RPMI8226 (cell line): ENCODE results near the gene NBEA.
"Not testable (repeated sequence)": the region's sequence is repeated elsewhere in the genome, so short reads cannot be mapped to it uniquely, and the experiment has no call there.

ENCODE experiments used
- DNase-seq: peaks from one replicate; pipeline ENCODE4 v3.0.0-alpha.2; 2015

Gene NBEA

DNA sequence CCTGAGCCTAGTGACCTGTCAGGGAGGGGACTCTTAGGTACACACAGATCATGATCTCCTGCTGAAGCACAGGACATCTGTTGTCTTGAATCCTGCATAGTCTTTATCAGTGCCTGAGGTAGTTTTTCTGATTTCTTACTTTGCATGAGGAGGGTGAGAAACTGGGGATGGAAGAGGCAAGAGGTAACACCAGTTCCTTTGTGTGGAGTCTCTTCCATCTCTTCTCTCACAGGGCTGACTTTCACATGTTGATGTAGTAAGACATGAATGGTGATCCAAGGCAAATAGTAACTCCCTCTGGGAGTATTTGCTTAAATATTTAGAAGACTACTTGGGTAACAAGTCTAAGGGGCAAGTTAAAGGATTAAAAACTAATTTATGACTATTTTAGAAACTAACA, 9.5 kb downstream of the NBEA start:
- no peak for DNase-seq

DNA sequence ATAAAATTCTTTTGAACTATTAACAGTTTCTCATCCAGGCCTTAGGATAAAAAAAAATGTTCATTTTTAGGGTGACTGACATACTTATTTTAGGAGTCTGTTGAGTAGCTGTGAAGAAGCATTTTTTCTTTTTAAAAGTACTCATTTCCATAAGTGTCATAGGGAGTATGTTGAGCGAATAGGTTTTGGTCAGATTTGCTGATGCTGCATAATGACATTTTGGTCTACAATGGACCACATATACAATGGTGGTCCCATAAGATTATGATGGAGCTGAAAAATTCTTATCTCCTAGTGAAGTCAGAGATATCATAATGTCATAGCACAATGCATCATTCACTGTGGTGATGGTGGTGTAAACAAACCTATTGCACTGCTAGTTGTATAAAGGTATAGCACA, 17.4 kb downstream of the NBEA start:
- DNase-seq, result no peak

DNA sequence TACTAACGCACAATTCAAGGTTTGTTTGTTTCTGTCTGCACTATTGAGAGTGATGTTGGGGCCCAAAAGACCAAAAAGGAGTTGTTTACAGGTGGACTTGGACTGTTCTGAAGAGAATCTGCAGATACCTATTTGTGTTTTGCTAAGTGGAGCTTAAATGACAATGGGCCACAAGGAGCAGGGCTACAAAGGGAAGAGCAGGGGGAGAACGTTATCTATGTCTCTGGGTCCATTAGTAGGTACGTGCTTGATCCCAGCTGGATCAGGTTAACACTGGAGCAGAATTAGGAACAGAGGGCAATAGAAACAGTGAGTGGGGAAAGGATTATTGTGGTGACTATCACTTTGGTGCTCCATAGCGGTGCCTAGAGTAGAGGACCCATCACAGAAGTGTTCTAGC, 22.5 kb downstream of the NBEA start:
- DNase-seq, result no peak

DNA sequence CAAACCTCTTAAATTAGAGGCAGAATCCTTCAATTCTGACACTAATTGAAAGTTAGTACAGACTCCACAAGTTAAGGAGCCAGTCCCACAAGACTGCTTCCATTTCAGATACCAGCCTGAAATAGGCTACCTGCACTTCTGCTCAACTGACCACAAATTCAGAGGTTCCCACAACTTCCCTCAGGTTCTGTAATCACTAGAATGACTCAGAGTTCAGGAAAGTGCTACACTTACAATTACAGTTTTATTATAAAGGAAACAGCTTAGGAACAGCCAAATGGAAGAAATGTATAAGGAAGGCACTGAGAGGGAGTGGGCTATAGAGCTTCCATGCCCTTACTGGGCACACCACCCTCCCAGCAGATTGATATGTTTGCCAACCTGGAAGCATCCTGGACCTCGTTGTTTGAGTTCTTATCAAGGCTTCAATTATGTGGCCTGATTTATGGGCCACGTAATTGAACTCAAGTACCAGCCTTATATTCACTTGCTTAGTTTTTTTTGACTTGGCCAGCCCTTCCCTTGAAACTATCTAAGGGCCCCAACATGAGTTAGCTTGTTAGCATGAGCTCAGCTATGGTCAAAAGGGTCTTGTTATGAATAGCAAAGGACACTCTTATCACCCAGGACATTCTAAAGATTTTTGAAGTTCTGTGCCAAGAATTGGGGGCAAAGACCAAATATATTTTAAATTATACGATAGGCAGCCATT, 25.9 kb downstream of the NBEA start:
- DNase-seq, result no peak

DNA sequence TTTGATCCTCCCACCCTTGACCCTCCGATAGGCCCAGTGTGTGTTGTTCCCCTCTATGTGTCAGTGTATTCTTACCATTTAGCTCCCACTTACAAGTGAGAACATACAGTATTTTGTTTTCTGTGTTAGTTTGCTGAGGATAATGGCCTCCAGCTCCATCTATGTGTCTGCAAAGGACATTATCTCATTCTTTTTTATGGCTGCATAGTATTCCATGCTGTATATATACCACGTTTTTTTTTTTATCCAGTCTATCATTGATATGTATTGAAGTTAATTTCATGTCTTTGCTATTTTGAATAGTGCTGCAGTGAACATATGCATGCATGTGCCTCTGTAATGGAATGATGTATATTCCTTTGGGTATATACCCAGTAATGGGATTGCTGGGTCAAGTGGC, 27.5 kb downstream of the NBEA start:
- DNase-seq, result not testable (repeated sequence)

DNA sequence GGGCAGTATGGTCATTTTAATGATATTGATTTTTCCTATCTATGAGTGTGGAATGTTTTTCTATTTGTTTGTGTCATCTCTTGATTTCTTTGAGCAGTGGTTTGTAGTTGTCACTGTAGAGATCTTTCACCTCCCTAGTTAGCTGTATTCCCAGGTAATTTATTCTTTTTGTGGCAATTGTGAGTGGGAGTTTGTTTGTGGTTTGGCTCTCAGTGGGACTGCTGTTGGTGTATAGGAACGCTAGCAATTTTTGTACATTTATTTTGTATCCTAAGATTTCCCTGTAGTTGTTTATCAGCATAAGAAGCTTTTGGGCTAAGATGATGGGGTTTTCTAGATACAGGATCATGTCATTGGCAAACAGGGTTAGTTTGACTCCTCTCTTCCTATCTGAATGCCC, 28.9 kb downstream of the NBEA start:
- DNase-seq, result no peak

DNA sequence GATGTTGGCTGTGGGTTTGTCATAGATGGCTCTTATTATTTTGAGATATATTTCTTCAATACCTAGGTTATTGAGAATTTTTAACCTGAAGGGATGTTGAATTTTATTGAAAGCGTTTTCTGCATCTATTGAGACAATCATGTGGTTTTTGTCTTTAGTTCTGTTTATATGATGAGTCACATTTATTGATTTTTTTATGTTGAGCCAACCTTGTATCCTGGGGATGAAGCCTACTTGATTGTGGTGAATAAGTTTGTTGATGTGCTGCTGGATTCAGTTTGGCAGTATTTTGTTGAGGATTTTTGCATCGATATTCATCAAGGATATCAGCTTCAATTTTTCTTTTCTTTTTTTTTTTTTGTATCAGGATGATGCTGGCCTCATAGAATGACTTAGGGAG, 29.4 kb downstream of the NBEA start:
- no peak for DNase-seq

DNA sequence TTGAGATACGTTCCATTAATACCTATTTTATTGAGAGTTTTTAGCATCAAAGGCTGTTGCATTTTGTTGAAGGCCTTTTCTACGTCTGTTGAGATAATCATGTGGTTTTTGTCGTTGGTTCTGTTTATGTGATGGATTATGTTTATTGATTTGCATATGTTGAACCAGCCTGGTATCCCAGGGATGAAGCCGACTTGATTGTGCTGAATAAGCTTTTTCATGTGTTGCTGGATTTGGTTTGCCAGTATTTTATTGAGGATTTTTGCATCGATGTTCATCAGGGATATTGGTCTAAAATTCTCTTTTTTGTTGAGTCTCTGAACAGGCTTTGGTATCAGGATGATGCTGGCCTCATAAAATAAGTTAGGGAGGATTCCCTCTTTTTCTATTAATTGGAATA, 43.1 kb downstream of the NBEA start:
- DNase-seq, result not testable (repeated sequence)

DNA sequence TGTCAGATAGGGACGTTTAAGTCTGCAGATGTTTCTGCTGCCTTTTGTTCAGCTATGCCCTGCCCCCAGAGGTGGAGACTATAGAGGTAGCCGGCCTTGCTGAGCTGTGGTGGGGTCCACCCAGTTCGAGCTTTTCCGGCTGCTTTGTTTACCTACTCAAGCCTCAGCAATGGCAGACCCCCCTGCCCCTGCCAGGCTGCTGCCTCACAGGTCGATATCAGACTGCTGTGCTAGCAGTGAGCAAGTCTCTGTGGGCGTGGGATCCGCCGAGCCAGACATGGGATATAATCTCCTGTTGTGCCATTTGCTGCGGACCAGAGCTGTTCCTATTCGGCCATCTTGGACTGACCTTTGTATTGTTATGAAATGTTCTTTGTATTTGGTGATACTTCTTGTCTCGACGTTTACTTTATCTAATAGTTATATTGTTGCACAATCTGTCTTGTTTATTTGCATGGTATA, 46.3 kb downstream of the NBEA start:
- DNase-seq, result no peak

DNA sequence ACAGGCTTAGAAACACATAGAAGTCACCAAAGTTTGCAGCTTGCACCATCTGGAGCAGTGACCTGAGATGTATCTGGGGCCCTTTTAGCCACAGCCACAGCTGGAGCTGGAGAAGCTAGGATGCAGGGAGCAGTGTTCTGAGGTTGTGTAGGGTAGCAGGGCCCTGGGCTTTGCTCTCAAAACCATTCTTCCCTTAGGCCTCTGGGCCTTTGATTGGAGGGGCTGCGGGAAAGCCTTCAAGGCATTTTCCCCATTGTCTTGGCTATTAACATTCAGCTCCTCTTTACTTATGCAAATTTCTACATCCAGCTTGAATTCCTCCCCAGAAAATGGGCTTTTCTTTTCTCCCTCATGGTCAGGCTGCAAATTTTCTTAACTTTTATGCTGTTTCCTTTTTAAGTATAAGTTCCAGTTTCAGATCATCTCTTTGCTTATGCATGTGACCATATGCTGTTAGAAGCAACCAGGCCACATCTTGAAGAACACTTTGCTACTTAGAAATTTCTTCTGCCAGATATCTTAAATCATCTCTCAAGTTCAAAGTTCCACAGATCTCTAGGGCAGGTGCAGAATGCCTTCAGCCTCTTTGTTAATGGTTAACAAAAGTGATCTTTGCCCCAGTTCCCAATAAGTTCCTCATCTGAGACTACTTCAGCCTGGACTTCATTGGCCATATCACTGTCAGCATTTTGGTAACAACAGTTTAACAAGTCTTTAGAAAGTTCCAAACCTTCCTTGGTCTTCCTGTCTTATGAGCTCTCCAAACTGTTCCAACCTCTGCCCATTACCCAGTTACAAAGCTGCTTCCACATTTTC, 48.5 kb downstream of the NBEA start:
- no peak for DNase-seq

DNA sequence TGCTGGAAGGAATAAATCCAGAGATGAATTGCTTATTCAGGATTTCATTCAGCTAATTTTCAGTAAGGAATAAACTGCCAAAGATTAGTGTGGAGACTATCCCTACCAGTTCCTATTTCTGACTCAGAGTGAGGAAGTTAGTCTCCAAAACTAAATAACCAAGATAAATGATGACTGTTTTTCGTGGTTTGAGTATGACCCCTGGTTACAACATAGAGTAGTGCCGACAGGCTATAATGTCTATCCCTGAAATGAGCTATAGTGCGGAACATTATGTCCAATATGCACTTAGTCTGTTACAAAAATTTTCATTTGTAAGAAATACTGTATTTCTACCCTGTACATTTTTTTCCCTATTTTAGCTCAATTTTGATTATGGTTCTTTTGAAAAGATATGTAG, 51.4 kb downstream of the NBEA start:
- DNase-seq, result no peak

DNA sequence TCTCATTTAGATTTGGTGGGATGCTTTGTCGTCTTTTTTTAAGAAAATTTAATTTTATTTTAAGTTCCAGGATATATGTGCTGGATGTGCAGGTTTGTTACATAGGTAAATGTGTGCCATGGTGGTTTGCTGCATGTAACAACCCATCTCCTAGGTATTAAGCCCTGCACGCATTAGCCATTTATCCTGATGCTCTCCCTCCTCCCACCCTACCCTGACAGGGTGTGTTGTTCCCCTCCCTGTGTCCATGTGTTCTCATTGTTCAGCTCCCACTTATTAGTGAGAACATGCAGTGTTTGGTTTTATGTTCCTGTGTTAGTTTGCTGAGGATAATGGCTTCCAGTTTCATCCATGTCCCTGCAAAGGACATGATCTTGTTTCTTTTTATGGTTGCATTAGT, 61.7 kb downstream of the NBEA start:
- not testable (repeated sequence) for DNase-seq

DNA sequence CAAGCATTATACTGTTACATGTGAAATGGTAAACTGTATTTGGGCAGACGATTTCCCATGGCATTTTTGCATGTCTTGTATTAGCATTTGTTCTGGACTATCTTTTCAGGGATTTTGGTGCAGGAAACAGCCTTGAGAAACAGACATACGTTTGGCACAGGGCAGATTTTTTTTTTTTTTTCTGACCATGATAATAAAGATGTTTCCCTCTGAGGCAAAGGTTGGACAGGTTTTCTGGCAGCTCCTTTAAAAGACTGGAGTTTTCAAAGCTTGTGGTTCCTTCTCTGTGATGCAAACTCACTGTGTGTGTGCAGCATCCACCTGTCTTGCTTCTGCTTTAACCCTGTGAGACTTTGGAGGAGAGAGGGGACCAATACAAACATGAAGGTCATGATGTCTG, 63.0 kb downstream of the NBEA start:
- no peak for DNase-seq

DNA sequence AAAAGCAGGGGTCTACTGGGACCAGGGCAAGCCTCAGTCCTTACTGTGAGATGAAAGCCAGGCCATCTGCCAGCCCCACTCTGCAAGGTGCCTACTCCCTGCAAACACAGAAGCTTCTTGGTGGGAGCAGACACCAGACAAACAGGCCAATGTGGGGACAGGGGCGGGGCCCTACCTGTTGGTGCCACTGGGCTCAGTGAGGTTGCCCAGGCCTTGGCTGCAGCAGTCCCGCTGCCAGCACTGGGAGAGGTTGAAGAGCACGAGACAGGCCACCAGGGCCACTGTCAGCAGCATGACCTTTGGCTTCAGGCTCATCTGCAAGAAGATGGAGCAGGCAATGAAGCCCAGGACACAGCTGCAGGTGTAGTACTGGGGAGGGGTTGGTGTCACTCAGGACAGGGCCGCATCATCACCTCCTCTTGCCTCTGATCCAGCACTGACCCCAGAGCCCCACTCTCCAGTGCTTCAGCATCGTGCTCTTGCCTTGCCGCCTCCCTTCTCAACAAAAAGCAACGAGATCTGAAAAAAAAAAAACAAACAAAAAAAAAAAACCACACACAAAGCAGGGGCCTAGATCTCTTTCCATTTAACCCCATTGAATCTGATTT, 72.6 kb downstream of the NBEA start:
- DNase-seq, result no peak

DNA sequence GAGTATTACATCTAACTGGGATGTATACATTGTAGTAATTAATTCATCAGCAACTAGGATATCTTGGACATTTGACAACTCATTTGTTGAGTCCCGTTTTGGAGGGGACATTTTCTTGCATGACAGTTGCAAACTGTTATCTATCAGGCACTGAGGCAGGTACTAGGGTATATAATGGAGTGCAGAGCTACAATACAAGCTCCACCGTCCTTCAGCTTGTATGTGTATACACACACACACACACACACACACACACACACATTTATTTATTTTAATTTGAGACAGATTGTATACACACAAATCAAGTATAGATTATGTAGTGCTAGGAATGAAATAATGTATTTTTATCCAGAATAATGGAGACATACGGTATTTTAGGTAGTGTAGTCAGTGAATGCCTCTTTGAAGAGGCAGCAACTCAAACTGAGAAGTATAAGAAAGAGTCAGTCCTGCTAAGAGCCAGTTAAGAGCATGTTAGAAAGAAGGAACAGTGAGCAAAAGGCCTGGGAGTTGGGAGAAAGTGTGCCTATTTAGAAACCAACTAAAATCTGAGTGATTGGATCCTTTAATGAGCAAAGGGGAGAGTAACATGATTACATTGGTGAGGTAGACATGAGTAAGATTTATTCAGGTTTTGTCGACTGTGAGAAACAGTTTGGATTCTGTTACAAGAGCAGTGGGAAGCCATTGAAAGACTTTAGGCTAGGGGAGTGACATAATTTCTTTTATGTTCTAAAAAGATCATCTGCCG, 74.5 kb downstream of the NBEA start:
- DNase-seq, result no peak

DNA sequence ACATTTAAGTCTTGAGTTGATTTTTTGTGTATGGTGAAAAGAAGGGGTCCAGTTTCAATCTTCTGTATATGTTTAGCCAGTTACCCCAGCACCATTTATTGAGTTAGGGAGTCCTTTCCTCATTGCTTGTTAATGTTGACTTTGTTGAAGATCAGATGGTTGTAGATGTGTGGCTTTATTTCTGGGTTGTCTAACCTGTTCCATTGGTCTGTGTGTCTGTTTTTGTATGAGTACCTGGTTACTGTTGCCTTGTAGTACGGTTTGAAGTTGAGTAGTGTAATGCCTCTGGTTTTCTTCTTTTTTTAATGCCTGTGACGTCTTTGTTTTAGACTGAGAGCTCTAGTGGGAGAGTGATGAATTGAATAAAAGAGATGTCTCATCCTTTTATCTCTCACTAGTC, 83.2 kb downstream of the NBEA start:
- DNase-seq, result no peak

DNA sequence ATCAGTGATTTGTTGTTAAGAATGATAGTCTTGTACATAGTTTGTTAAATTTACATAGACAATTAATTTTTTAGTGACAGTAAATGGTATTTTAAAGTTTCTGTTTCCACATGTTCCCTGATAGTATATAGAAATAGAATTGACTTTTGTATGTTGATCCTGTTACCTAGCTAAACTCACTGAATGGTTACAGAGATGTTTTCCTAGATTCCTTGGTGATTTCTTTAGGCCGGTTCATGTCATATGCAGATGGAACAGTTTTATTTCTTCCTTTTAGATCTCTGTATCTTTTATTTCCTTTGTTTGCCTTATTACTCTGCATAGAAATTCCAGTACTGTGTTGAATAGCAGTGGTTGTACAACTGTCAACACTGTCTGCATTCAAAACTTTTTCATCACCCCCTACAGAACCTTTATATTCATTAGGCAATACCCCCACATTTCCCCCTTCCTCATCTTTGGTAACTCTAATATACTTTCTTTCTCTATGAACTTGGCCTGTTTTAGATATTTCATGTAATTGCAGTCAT, 86.3 kb downstream of the NBEA start:
- DNase-seq, result no peak

DNA sequence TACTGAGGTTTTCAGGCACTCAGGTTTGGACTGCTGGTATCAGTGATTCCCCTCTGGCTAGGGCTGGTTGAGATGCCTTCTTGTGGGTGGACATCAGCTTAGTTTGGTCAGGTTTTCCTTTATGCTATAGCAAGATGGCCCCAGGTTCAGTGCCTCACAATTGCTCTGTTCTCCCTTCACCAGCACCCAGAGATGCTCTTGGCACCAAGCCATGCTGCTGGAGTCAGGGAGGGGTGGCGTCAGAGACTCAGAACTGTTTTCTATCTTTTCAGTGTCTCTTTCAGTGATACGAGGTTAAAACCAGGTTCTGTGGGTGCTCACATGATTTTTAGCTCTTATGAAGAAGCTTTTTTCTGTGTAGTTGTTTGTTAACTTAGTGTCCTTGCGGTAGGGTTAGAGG, 96.9 kb downstream of the NBEA start:
- DNase-seq, result no peak

DNA sequence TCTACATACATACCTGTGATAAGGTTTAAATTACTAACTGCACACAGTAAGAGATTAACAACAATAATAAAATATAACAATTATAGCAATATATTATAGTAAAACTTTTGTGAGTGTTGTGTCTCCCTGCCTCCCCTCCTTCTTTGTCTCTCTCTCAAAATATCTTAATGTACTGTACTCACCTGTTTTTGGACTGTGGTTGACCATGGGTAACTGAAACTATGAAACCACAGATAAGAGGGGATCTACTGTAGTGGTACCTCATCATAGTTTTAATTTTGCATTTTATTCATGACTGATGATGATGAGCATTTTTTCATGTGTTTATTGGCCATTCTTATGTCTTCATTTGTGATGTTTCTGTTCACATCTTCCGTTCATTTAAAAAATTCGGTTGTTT, 104.5 kb downstream of the NBEA start:
- DNase-seq, result no peak

DNA sequence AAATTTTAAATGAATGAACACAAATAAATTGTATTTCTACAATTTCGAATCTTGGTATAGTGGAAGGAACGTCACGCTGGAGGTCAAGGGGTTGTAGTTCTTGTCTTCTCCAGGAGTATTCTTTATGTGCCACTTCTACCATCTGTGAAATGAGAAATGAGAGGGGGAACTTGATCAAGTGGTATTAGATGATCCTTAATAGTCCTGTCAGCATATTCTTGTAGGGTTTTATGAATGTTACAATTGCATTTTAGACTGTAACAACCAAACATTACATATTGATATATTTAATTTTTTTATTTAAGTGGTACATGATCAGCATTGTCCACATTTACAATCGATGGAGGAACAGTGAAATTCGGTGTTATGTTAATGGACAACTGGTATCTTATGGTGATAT, 113.6 kb downstream of the NBEA start:
- DNase-seq, result no peak

DNA sequence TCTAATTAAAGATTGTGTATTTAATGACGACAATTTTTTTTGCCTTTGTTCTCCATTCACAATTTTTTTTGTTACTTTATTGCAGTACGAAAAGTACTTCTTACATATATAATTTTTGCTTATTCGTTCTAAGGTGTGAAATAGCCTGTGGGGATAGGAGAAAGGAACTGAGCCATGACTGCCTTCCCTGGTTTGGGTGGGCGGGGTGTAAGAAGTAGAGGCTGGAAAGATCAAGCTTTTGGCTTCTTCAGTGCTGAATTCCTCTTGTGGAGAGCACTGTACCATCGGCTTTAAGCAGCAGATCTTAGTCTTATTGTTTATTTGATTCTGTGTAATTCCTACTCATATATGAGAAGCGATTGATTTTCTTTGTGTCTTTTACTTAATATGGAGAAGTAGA, 115.8 kb downstream of the NBEA start:
- no peak for DNase-seq

DNA sequence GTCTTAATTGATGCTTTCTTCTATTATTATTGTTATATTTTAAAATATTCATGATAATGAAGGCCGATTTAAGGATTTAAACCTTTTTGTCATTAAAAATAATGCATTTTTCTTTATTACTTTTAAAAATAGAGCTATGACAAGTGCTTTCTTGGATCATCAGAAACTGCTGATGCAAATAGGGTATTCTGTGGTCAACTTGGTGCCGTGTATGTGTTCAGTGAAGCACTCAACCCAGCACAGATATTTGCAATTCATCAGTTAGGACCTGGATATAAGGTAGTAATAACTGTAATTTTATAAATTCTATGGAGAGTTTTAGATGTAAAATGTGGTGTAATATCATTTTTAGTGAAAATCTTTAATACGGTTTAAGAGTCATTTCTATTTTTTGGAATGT, 116.5 kb downstream of the NBEA start:
- DNase-seq, result not testable (repeated sequence)

DNA sequence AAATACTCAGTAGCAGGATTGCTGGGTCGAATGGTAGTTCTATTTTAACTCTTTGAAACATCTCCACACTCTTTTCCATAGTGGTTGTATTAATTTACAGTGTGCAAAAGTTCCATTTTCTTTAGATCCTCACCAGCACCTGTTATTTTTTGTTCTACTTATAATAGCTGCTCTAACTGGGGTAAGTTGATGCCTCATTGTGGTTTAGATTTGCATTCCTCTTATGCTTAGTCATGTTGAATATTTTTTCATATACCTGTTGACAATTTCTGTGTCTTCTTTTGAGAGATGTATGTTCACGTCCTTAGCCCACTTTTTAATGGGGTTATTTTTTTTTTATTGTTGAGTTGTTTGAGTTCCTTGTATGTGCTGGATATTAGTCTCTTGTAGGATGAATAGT, 144.6 kb downstream of the NBEA start:
- no peak for DNase-seq
